Hepatocyte (in vitro differentiated cells): ENCODE measurements around the gene LRRFIP1. TPM values are rescaled to one million over a fixed set of nuclear protein-coding genes. Genes with fewer than 3 reads are reported as not detected.

ENCODE experiments used
- DNase-seq: peaks from one replicate; pipeline ENCODE4 v3.0.0-alpha.2; 2016; ENCODE audit warnings: low spot score
- H2AFZ ChIP-seq: fragments of 200-600 bp; sonication (generic); 2 replicates; pipeline ENCODE4 v1.6.0; 2016; ENCODE audit warnings: antibody characterized with exemption, mild to moderate bottlenecking
- H3K27ac ChIP-seq: fragments of 200-600 bp; sonication (generic); 2 replicates; pipeline ENCODE4 v1.5.1; 2016; ENCODE audit warnings: mild to moderate bottlenecking
- H3K27me3 ChIP-seq: fragments of 200-600 bp; sonication (generic); 2 replicates; pipeline ENCODE4 v1.6.1; 2016
- H3K36me3 ChIP-seq: fragments of 200-600 bp; sonication (generic); replicated peaks from 2 replicates; pipeline ENCODE4 v1.5.1; 2016; ENCODE audit warnings: low read depth; ENCODE audit not compliant: insufficient read depth
- H3K4me1 ChIP-seq: fragments of 200-600 bp; sonication (generic); 2 replicates; pipeline ENCODE4 v1.5.1; 2016; ENCODE audit warnings: mild to moderate bottlenecking, moderate library complexity; ENCODE audit not compliant: insufficient read depth
- H3K4me2 ChIP-seq: fragments of 200-600 bp; sonication (generic); 2 replicates; pipeline ENCODE4 v1.6.0; 2016
- H3K4me3 ChIP-seq: fragments of 200-600 bp; sonication (generic); 2 replicates; pipeline ENCODE4 v1.5.1; 2016; ENCODE audit warnings: mild to moderate bottlenecking
- H3K79me2 ChIP-seq: fragments of 200-600 bp; sonication (generic); 2 replicates; pipeline ENCODE4 v1.6.0; 2017; ENCODE audit warnings: mild to moderate bottlenecking
- H3K9me2 ChIP-seq: fragments of 200-600 bp; sonication (generic); replicated peaks from 2 replicates; pipeline ENCODE4 v1.6.0; 2017; ENCODE audit warnings: mild to moderate bottlenecking; ENCODE audit not compliant: insufficient read depth
- H3K9me3 ChIP-seq: fragments of 200-600 bp; sonication (generic); 2 replicates; pipeline ENCODE4 v1.5.1; 2016; ENCODE audit warnings: low read depth, mild to moderate bottlenecking
- H4K20me1 ChIP-seq: fragments of 200-600 bp; sonication (generic); 2 replicates; pipeline ENCODE4 v1.6.0; 2016; ENCODE audit warnings: mild to moderate bottlenecking; ENCODE audit not compliant: insufficient read depth, poor library complexity, severe bottlenecking
- CTCF ChIP-seq: fragments of 200-600 bp; sonication (generic); IDR thresholded peaks from 2 replicates; pipeline ENCODE4 v1.5.1; 2016; ENCODE audit warnings: antibody characterized with exemption, mild to moderate bottlenecking; ENCODE audit not compliant: poor library complexity
- EZH2 ChIP-seq: fragments of 200-600 bp; sonication (generic); IDR thresholded peaks from 2 replicates; pipeline ENCODE4 v1.6.1; 2016; ENCODE audit warnings: antibody characterized with exemption, mild to moderate bottlenecking, borderline replicate concordance
- EZH2phosphoT487 ChIP-seq: fragments of 200-600 bp; sonication (generic); IDR thresholded peaks from one replicate; pipeline ENCODE4 v1.6.1; 2018; ENCODE audit warnings: antibody characterized with exemption, mild to moderate bottlenecking, low read depth, moderate library complexity; ENCODE audit not compliant: unreplicated experiment, severe bottlenecking
- WGBS: methylation state at CpG from one replicate; pipeline ENCODE4 v1.1.6; 2016; ENCODE audit warnings: low lambda C conversion rate; ENCODE audit errors: missing lambda C conversion rate; 5-methylcytosine and 5-hydroxymethylcytosine counted together
- polyA plus RNA-seq: library from polyadenylated mRNA; unstranded; fragments of >200 nt; fragmentation: Nextera tagmentation; extraction: Ambion mirVana; gene quantifications from 2 replicates; pipeline ENCODE4 v1.2.1, GENCODE V29; 2016
- total RNA-seq: library from RNA; depleted of rRNA; stranded (reverse); fragments of >200 nt; gene quantifications from 2 replicates; pipeline ENCODE4 v1.2.3, GENCODE V29; 2014

LRRFIP1 gene
- total and polyA plus RNA-seq, 2 experiments from 2014 or later = 42.7 to 64.1 TPM

DNA sequence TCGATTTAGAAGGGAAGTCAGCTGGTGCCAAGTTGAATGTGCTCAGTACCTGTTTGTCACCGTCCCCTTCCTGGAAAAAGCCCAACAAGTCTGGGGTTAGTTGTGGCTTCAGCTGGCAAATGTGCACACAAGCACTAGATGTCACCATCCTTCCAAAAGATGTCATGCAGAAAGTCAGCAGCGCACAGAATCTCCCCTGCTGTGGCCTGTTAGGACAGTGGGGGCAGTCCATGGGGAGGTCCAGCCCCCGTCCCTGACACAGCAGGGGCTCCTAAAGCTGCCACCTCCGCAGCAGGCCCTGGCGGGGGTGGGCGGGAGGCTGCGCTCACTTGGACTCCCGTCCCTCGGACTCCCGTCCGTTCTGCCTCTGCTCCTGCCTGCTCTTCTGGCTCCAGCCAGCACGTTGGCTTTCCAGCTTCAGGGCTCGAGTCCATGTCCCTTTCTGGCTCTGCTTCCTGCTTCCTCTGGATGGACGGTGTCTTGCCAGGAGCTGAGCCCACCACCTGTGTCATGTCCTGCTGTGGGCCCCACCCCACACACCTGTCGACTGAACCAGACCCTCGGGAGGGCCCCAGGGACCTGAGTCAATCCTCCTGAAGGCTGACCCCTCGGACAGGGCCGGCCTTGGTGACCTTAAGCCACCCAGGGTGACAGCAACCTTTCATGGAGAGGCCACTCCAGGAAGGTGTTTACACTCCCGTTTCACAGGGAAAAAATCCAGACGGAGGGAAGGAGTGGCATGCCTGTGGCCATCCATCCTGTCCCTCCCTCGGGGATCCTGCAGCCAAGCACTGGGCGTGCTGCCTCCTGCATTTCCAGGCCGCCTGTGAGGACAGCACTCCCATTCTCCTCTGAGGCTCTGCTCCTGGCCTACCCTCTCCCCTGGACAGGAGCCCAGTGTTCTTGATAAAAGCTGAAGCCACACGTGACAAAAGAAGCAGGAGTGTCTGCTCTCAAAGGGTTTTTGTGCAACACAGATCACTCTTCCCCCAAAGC lies 45.3 kb upstream of the LRRFIP1 start:
- peaks cover 5% of the 10 kb centered on the region for H3K4me1 ChIP-seq
- H3K79me2 ChIP-seq = peaks cover 17% of the 10 kb centered on the region
- H3K4me2 ChIP-seq = peak overlapping the region; percentile 56
- no peak overlapping the region for H3K27ac ChIP-seq
- no peaks in the 10 kb centered on the region for H3K27me3 ChIP-seq
- TF ChIP-seq CTCF (peak; percentile 56), EZH2phosphoT487 (no peak)
- no peaks in the 10 kb centered on the region for H4K20me1 ChIP-seq
- H2AFZ ChIP-seq = no peak overlapping the region
- H3K9me3 ChIP-seq = no peaks in the 10 kb centered on the region
- H3K4me3 ChIP-seq = no peak overlapping the region
- WGBS = 51% methylated on average over 23 of the region's 25 CpGs
- H3K36me3 ChIP-seq = no peaks in the 10 kb centered on the region
- DNase-seq = peak; percentile 64
- no peaks in the 10 kb centered on the region for H3K9me2 ChIP-seq

DNA sequence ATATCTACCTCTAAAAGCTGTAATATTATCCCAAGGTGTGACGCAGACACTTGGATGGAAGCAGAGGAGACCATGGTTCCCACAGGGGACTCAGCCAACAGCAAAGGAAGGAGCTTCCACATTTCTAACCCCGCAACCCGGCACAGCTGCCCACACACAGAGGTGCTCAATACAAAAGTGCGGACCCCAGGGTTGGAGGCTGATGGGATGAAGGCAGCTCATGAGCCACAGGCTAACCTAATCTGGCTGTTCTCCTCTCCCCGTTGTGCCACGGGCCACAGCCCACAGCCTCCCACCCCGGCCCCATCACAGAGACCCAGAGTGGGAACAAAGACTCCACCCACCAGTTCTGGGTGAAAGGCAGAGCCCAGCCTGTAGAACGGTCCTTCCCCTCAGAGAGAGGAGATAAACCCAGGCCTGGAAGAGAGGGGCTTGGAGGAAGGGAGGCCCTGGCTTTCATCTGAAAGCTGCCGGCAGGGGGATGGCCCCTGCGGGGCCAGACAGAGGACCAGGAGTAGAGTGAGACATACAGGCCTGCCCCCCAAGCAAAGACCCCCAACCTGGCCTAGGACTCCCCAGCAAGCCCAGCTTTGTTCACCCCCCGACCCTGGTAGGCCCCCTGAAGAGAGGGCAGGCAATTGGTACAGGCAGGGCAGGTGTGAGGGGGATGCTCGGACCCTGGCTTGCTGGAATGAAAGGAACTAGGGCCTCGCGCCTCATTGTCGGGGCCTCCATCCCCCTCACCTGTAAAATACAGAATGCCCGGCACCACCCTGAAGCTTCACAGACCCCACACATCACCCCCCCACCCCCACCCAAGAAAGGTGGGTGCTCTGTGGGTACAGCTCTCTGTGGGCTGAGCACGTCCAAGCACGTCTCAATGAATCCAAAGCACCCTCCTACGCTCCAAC lies 43.7 kb upstream of the LRRFIP1 start:
- no peaks in the 10 kb centered on the region for H3K36me3 ChIP-seq
- no peak for TF ChIP-seq EZH2phosphoT487
- TF ChIP-seq EZH2 = no peak
- no peak for TF ChIP-seq CTCF
- H3K27ac ChIP-seq = no peak overlapping the region

GRCh38 chr2:237585590-237586221 lies 41.7 kb upstream of the LRRFIP1 start:
- Histone ChIP-seq H2AFZ (no peak overlapping the region), H3K79me2 (peaks cover 43% of the 10 kb centered on the region), H3K9me3 (no peaks in the 10 kb centered on the region), H3K36me3 (no peaks in the 10 kb centered on the region), H4K20me1 (no peaks in the 10 kb centered on the region), H3K4me1 (peaks cover 5% of the 10 kb centered on the region), H3K27ac (no peak overlapping the region), H3K9me2 (no peaks in the 10 kb centered on the region), H3K27me3 (no peaks in the 10 kb centered on the region), H3K4me3 (no peak overlapping the region), H3K4me2 (no peak overlapping the region)
- DNase-seq = no peak
- TF ChIP-seq EZH2phosphoT487 (no peak), CTCF (no peak), EZH2 (no peak)
- WGBS = 88% methylated on average over 15 of the region's 15 CpGs

More for the DNA sequence above, 43.7 kb upstream of the LRRFIP1 start:
- DNase-seq = no peak
- peaks cover 5% of the 10 kb centered on the region for H3K4me1 ChIP-seq
- 86% methylated on average over 19 of the region's 19 CpGs for WGBS
- H3K4me2 ChIP-seq = no peak overlapping the region
- no peaks in the 10 kb centered on the region for H3K27me3 ChIP-seq
- H3K4me3 ChIP-seq = no peak overlapping the region
- H3K9me2 ChIP-seq = no peaks in the 10 kb centered on the region
- H3K79me2 ChIP-seq = peaks cover 33% of the 10 kb centered on the region
- H2AFZ ChIP-seq = no peak overlapping the region
- no peaks in the 10 kb centered on the region for H4K20me1 ChIP-seq
- H3K9me3 ChIP-seq = no peaks in the 10 kb centered on the region
